CD4-positive, alpha-beta T cell (primary cell): ENCODE results near the gene KCNN1. TPM values are rescaled to one million over a fixed set of nuclear protein-coding genes. Genes with fewer than 3 reads are reported as not detected.

Source experiments
- ATAC-seq: fragments of 200-7000 bp; cut with Tn5 transposase; one replicate; pipeline ENCODE4 v1.10.0; 2022; ENCODE audit warnings: mild to moderate bottlenecking; ENCODE audit not compliant: poor library complexity
- CTCF ChIA-PET: fragments of 350-600 bp; sonication (Branson Sonifier 250); formaldehyde crosslinking; loops from one replicate; lab custom pipeline; 2021; ENCODE audit warnings: antibody characterized with exemption, inconsistent platforms; lab: Charles Lee
- POLR2A ChIA-PET: fragments of 350-600 bp; sonication (Branson Sonifier 250); formaldehyde crosslinking; loops from one replicate; lab custom pipeline; 2021; ENCODE audit warnings: antibody characterized with exemption, inconsistent platforms; lab: Charles Lee
- DNase-seq, 14 experiments: peaks; one replicate each; pipeline ENCODE4 v3.0.0-alpha.2; 2013 to 2020; ENCODE audit warnings: mixed read lengths in 2 of 14
- H3K27ac ChIP-seq, 2 donors: one replicate each; pipeline versions ENCODE4 v1.5.1 to v1.7.0; 2013; ENCODE audit warnings: low read length in 2 of 2, low read depth in 1 of 2, mild to moderate bottlenecking in 1 of 2
- H3K27me3 ChIP-seq, 2 experiments: 1 replicate in 1 of 2; 2 replicates in 1 of 2; pipeline versions ENCODE4 v1.6.1 to v1.7.0; 2013; ENCODE audit warnings: low read length in 2 of 2, control low read depth in 1 of 2, mild to moderate bottlenecking in 1 of 2, moderate library complexity in 1 of 2; ENCODE audit not compliant: insufficient read depth in 2 of 2, control insufficient read depth in 1 of 2
- H3K36me3 ChIP-seq: one replicate; pipeline ENCODE4 v1.6.1; 2013; ENCODE audit warnings: low read length, control low read depth; ENCODE audit not compliant: insufficient read depth
- H3K4me1 ChIP-seq: one replicate; pipeline ENCODE4 v1.6.1; 2013; ENCODE audit warnings: low read length, control low read depth; ENCODE audit not compliant: insufficient read depth
- H3K4me3 ChIP-seq: one replicate; pipeline ENCODE4 v1.5.1; 2013; ENCODE audit warnings: mild to moderate bottlenecking, low read length, moderate library complexity
- H3K9me3 ChIP-seq, 2 experiments: 1 replicate in 1 of 2; 2 replicates in 1 of 2; pipeline versions ENCODE4 v1.6.1 to v1.7.0; 2013; ENCODE audit warnings: low read length in 2 of 2, mild to moderate bottlenecking in 2 of 2, control low read depth in 1 of 2, moderate library complexity in 1 of 2; ENCODE audit not compliant: control insufficient read depth in 1 of 2, insufficient read depth in 1 of 2
- H3K27ac Mint-ChIP-seq: one replicate; pipeline ENCODE4 v1.8.0; 2020; ENCODE audit warnings: mixed read lengths
- H3K27me3 Mint-ChIP-seq: one replicate; pipeline ENCODE4 v1.8.0; 2021; ENCODE audit warnings: mixed read lengths
- H3K36me3 Mint-ChIP-seq: one replicate; pipeline ENCODE4 v1.8.0; 2021; ENCODE audit warnings: low read depth, mixed read lengths
- H3K4me1 Mint-ChIP-seq: one replicate; pipeline ENCODE4 v1.8.0; 2021; ENCODE audit warnings: low read depth, mixed read lengths
- H3K4me3 Mint-ChIP-seq: one replicate; pipeline ENCODE4 v1.8.0; 2020; ENCODE audit warnings: mild to moderate bottlenecking, mixed read lengths
- H3K9me3 Mint-ChIP-seq: one replicate; pipeline ENCODE4 v1.8.0; 2020; ENCODE audit warnings: mixed read lengths
- intact Hi-C, 2 experiments: fragments of 100-400 bp; cut with DNase I in 1 of 2; cut with micrococcal nuclease in 1 of 2; formaldehyde crosslinking; loops; one replicate each; pipeline versions ENCODE4 v1.15.1 to v1.9.0; 2023 to 2025; cut with DNase I, micrococcal nuclease
- total RNA-seq, 174 experiments: library from RNA in 2 of 174; stranded (reverse) in 2 of 174; gene quantifications; one replicate each; pipeline ENCODE4 v1.2.3 and lab custom pipeline; 2021 to 2026
- TF ChIP-seq, protein P1 (sequence below): fragments of 200-600 bp; IDR thresholded peaks from one replicate; pipeline ENCODE4 v1.8.0; 2022; ENCODE audit warnings: antibody characterized with exemption, mild to moderate bottlenecking

Gene KCNN1
- total RNA-seq, 2 experiments from 2014 or later: not detected

DNA sequence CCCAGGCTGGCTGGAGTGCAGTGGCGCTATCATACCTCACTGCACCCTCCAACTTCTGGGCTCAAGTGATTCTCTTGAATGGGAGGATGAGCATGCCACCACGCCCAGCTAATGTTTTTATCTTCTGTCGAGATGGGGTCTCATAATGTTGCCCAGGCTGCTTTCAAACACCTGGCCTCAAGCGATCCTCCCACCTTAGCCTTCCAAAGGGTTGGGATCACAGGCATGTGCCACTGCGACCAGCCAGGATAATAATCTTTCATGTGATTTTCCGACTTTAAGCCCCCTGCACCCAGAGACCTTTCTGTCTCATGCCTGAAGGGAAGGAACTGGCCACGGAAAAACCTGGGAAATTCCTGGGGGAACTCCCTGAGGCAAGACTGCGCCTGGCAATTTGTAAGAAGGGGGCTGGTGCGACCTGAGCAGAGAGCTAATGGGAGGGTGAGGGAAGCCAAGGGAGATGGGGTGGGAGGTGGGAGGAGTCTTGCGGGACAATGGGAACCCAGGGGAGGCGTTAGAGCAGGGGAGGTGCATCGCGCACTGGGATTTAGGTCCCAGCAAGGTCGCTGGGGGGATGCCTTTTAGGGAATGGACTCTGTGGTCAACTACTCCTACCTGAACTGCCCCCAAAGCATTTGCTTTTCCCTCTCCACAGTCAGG, 35.2 kb upstream of the KCNN1 start:
- peak overlapping the region; percentile 83 for H3K4me3 Mint-ChIP-seq
- H3K4me1 Mint-ChIP-seq: peaks cover 19% of the 10 kb centered on the region
- CTCF ChIA-PET: interaction anchor here (1.1 to 6.7 kb wide), 28 partner anchors 10 to 435 kb away, joined by 3 to 226 read pairs (median 6); partner anchors contain the start of genes FCHO1, JAK3, MAP1S and RPL18A
- no peak for ATAC-seq
- no peaks in the 10 kb centered on the region for H3K9me3 Mint-ChIP-seq
- Histone ChIP-seq H3K4me3 (peak overlapping the region; percentile 76), H3K27ac (no peak overlapping the region), H3K27me3 (no peaks in the 10 kb centered on the region), H3K9me3 (no peaks in the 10 kb centered on the region), H3K4me1 (peaks cover 22% of the 10 kb centered on the region), H3K36me3 (peaks cover 4% of the 10 kb centered on the region)
- peak in 1 of 14 experiments; percentile 56 for DNase-seq
- H3K27ac Mint-ChIP-seq: peak overlapping the region; percentile 55
- POLR2A ChIA-PET: interaction anchor here (0.6 to 5.3 kb wide), 16 partner anchors 27 to 420 kb away, joined by 3 to 275 read pairs (median 4); partner anchors contain the start of genes ARRDC2, JAK3, MAP1S and PGLS
- H3K27me3 Mint-ChIP-seq: no peaks in the 10 kb centered on the region
- H3K36me3 Mint-ChIP-seq: peaks cover 6% of the 10 kb centered on the region
- intact Hi-C loops: loop anchor here (1.0 to 5.0 kb wide), 4 partner anchors 61 to 227 kb away; partner anchors contain the start of genes RPL18A (in 2 of the 2) and SLC5A5 (in 1 of the 2)
- TF ChIP-seq, protein P1, sequence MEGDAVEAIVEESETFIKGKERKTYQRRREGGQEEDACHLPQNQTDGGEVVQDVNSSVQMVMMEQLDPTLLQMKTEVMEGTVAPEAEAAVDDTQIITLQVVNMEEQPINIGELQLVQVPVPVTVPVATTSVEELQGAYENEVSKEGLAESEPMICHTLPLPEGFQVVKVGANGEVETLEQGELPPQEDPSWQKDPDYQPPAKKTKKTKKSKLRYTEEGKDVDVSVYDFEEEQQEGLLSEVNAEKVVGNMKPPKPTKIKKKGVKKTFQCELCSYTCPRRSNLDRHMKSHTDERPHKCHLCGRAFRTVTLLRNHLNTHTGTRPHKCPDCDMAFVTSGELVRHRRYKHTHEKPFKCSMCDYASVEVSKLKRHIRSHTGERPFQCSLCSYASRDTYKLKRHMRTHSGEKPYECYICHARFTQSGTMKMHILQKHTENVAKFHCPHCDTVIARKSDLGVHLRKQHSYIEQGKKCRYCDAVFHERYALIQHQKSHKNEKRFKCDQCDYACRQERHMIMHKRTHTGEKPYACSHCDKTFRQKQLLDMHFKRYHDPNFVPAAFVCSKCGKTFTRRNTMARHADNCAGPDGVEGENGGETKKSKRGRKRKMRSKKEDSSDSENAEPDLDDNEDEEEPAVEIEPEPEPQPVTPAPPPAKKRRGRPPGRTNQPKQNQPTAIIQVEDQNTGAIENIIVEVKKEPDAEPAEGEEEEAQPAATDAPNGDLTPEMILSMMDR: no peak

DNA sequence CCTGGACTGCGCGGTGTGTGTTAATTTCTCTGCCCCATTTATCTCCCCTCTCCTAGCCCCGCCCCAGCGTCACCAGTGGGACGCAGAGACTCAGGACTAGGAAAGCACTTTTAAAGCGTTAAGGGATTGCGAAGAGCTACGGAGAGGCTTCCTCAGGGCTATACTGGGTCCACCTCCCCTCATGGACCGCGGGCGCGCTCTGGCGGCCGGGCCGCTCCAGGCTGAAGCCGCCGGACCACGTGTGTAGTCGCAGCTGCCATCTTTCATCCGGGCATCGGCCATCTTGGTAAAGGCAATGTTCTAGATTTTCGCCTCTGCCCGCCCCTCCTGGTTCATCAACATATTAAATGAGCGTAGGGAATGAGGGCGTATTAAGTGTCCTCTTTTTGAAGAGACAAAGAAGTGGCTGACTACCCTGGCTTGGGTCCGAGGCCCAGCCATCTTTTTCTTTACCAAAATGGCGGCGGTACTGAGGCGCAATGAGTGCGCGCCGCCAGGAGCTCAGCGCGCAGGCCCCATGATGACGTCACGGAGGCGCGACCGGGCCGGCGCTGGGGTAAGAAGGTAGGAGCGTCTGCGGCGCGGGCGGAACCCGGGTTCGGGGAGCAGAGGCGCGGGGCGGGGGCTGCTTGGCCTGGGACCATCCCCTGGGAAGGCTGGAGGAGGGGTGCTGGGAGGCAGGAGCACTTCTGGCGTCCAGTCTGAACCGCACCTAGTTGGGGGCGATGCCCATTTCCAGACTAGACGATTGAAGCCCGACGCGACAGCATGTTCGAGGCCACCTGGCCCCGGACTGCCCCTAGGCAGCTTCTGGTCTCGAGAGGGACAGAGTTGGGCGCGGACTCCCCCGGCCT, 34.2 kb upstream of the KCNN1 start, which contains the start of gene CCDC124:
CCDC124 (plus strand) TSS at position 531 of the 854 bp plus-strand sequence. CDS start 3,406 bp downstream, outside the sequence.
- no peaks in the 10 kb centered on the region for H3K27me3 ChIP-seq
- POLR2A ChIA-PET: interaction anchor here (0.5 to 5.3 kb wide), 30 partner anchors 11 to 485 kb away, joined by 3 to 275 read pairs (median 4); partner anchors contain the start of genes ARRDC2, JAK3, MAP1S and MPV17L2
- TF ChIP-seq, protein P1: peak; percentile 83
- no peaks in the 10 kb centered on the region for H3K9me3 ChIP-seq
- ATAC-seq: peak; percentile 95
- Mint-ChIP-seq H3K4me1 (peaks cover 19% of the 10 kb centered on the region), H3K4me3 (peak within 1 kb of the TSS; percentile 94), H3K27ac (peak within 1 kb of the TSS; percentile 96), H3K9me3 (no peaks in the 10 kb centered on the region), H3K36me3 (peaks cover 6% of the 10 kb centered on the region), H3K27me3 (no peaks in the 10 kb centered on the region)
- CTCF ChIA-PET: interaction anchor here (0.7 to 6.7 kb wide), 33 partner anchors 11 to 437 kb away, joined by 3 to 226 read pairs (median 5); partner anchors contain the start of genes FCHO1, JAK3, MAP1S and PIK3R2
- peak within 1 kb of the TSS; percentile 76 for H3K4me3 ChIP-seq
- H3K27ac ChIP-seq: peak within 1 kb of the TSS; percentile 81 to 93
- peaks cover 9% of the 10 kb centered on the region for H3K36me3 ChIP-seq
- peaks cover 22% of the 10 kb centered on the region for H3K4me1 ChIP-seq
- intact Hi-C loops: loop anchor here (1.0 to 5.0 kb wide), 4 partner anchors 62 to 228 kb away; partner anchors contain the start of genes RPL18A (in 2 of the 2) and SLC5A5 (in 1 of the 2)
- DNase-seq: peak; percentile 84 to 97 (median 92)
